22Rv1 (cell line): ENCODE results near the gene METTL4.

Source experiments
- ZFX ChIP-seq: fragments of 450-650 bp; IDR thresholded peaks from 2 replicates; pipeline ENCODE4 v1.6.1; 2017; ENCODE audit warnings: antibody characterized with exemption, borderline replicate concordance
- TF ChIP-seq, protein P1 (sequence below): fragments of 450-650 bp; IDR thresholded peaks from 2 replicates; pipeline ENCODE4 v1.5.1; 2017; ENCODE audit warnings: mild to moderate bottlenecking

- TF ChIP-seq, protein P1, sequence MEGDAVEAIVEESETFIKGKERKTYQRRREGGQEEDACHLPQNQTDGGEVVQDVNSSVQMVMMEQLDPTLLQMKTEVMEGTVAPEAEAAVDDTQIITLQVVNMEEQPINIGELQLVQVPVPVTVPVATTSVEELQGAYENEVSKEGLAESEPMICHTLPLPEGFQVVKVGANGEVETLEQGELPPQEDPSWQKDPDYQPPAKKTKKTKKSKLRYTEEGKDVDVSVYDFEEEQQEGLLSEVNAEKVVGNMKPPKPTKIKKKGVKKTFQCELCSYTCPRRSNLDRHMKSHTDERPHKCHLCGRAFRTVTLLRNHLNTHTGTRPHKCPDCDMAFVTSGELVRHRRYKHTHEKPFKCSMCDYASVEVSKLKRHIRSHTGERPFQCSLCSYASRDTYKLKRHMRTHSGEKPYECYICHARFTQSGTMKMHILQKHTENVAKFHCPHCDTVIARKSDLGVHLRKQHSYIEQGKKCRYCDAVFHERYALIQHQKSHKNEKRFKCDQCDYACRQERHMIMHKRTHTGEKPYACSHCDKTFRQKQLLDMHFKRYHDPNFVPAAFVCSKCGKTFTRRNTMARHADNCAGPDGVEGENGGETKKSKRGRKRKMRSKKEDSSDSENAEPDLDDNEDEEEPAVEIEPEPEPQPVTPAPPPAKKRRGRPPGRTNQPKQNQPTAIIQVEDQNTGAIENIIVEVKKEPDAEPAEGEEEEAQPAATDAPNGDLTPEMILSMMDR = no peak
- TF ChIP-seq ZFX = no peak
These were observed 32.5 kb downstream of the METTL4 start for GRCh38 chr18:2538844-2539243.
